IPS-18a (cell line): ENCODE measurements around the gene ULK3.

Experiments
- H3K27ac ChIP-seq: one replicate; pipeline ENCODE4 v1.5.1; 2013; ENCODE audit warnings: low read length
- H3K27me3 ChIP-seq: one replicate; pipeline ENCODE4 v1.6.1; 2013; ENCODE audit warnings: mild to moderate bottlenecking, low read length; ENCODE audit not compliant: control insufficient read depth, insufficient read depth
- H3K36me3 ChIP-seq: one replicate; pipeline ENCODE4 v1.6.1; 2013; ENCODE audit warnings: low read depth, low read length; ENCODE audit not compliant: control insufficient read depth
- H3K4me1 ChIP-seq: one replicate; pipeline ENCODE4 v1.6.1; 2013; ENCODE audit warnings: low read depth, low read length; ENCODE audit not compliant: control insufficient read depth
- H3K4me3 ChIP-seq: one replicate; pipeline ENCODE4 v1.5.1; 2013; ENCODE audit warnings: low read length
- H3K9ac ChIP-seq: one replicate; pipeline ENCODE4 v1.6.1; 2013; ENCODE audit warnings: mild to moderate bottlenecking, low read length, moderate library complexity
- H3K9me3 ChIP-seq: one replicate; pipeline ENCODE4 v1.6.1; 2013; ENCODE audit warnings: low read depth, low read length; ENCODE audit not compliant: control insufficient read depth

The ULK3 gene

DNA sequence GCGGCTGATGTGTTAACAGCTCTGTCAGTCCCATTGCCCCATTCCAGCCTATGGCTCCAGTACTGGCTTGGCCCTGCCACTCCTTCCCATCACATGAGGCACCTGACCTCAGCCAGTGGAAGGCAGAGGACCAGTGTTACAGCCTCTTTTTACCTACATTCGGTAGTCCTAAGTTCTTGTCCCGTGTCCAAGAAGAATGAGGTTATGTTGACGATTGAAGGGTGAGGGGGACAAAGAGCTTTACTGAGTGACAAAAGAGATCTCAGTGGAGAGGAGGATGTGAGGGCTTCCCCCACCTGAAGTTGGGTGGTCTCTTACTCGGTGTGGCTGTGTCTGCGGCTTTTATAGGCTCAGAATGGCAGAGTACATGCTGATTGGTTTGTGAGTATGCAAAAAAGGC, 39.6 kb upstream of the ULK3 start:
- no peak overlapping the region for H3K4me3 ChIP-seq
- no peaks in the 10 kb centered on the region for H3K36me3 ChIP-seq
- H3K27me3 ChIP-seq = no peaks in the 10 kb centered on the region
- H3K4me1 ChIP-seq = no peaks in the 10 kb centered on the region
- H3K9ac ChIP-seq = no peak overlapping the region
- H3K27ac ChIP-seq = no peak overlapping the region
- no peaks in the 10 kb centered on the region for H3K9me3 ChIP-seq

DNA sequence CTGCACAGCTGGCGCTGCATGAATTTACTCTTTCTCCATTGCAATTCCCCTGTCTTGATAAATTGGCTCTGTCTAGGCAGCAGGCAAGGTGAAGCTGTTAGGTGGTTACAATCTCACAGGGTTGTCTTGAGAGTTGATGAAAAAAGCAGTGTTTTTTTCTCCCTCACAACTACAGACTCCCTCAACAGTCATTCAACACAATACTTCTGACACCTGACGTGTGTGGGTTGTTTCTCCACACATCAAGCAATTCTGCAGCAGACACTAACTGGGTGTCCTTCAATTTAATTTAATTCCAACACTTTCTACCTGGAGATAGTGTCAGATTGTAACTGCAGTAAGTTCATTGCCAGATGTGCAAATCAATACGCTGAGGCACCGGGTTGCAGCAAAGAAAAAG, 35.3 kb upstream of the ULK3 start:
- H3K36me3 ChIP-seq = no peaks in the 10 kb centered on the region
- H3K9ac ChIP-seq = no peak overlapping the region
- H3K9me3 ChIP-seq = no peaks in the 10 kb centered on the region
- no peaks in the 10 kb centered on the region for H3K27me3 ChIP-seq
- H3K4me1 ChIP-seq = no peaks in the 10 kb centered on the region
- no peak overlapping the region for H3K4me3 ChIP-seq
- H3K27ac ChIP-seq = no peak overlapping the region

DNA sequence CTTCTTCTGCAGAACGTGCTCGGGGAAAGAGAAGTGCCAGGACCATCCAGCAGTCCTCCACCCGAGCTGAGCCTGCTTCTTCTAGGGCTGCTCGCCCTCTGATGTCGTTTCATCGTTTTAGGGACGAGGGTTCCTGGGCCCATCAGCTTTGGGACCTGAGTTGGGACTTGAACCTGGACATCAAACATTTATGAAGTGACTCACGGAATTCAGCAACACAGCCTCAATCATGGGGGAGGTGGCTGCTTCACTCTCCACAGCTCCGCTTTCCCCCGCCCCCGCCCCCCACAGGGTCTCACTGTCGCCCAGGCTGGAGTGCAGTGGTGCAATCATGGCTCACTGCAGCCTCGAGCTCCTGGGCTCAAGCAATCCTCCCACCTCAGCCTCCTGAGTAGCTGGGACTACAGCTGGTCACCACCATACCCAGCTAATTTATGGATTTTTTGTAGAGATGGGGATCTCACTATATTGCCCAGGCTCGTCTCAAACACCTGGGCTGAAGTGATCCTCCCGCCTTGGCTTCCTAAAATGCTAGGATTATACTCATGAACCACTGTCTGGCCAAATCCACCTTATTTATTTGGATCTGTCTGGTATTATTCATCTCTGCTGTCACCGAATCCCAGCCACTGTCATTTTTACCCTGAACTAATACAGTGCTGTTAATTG, 30.9 kb upstream of the ULK3 start:
- no peaks in the 10 kb centered on the region for H3K27me3 ChIP-seq
- no peaks in the 10 kb centered on the region for H3K36me3 ChIP-seq
- H3K4me3 ChIP-seq = peak overlapping the region; percentile 94
- no peaks in the 10 kb centered on the region for H3K4me1 ChIP-seq
- no peak overlapping the region for H3K27ac ChIP-seq
- no peaks in the 10 kb centered on the region for H3K9me3 ChIP-seq
- H3K9ac ChIP-seq = no peak overlapping the region

DNA sequence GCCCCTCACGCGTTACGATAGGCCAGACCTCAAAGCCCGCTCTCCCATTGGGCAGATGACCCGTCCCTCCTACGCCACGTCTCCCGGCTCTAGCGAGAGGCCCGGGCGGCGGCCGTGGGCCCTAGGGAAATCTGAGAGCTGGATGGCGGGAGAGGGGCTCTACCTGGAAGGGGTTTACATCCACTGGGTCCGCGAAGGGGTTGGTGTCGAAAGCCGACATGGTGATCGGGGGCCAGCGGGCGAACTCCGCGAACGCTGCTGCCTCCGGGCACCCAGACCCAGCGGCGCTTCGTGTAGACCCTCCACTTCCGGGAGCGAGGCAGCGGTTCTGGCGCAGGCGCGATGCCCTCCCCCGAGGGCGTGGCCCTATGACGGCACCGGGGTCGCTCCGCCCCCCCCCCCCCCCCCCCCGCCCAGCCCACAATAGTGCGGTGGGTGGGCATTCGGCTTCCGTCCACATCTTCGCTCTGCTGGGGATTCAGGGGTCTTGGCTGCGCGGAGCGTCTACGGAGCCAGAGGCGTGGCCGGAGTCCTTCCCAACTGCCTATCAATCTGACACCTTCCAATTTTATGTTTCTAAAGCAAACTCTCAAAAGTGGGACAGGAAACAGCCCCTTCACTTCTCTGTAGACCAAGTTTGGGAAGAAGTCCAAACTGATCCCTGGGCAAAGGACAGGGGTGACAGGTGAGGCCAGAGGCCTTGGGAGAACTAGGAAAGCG, 30.2 kb upstream of the ULK3 start, which contains the start of gene SCAMP2:
SCAMP2 (minus strand) TSS at position 330 of the 720 bp plus-strand sequence; CDS start at position 220, 110 bp downstream.
- Histone ChIP-seq H3K9ac (peak within 1 kb of the TSS; percentile 91), H3K27me3 (no peaks in the 10 kb centered on the region), H3K4me1 (no peaks in the 10 kb centered on the region), H3K36me3 (no peaks in the 10 kb centered on the region), H3K9me3 (no peaks in the 10 kb centered on the region), H3K4me3 (peak within 1 kb of the TSS; percentile 94), H3K27ac (peak within 1 kb of the TSS; percentile 53)

DNA sequence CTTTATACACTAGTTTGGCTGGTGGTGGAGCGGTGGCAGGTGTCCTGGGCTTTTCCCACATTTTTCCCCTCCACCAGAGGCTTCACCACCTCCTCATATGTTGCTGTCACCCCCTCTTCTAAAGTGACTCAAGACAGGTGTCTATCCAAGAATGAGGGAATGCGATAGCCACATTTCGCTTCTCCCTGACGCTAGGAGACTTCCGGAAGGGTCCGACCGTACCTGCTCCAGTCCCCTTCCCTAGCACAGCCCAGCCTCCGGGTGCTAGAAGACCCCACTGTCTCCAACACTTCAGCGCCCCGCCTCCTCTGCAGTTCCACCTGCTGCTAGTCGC, 29.7 kb upstream of the ULK3 start:
- Histone ChIP-seq H3K27me3 (no peaks in the 10 kb centered on the region), H3K4me1 (no peaks in the 10 kb centered on the region), H3K36me3 (no peaks in the 10 kb centered on the region), H3K9me3 (no peaks in the 10 kb centered on the region), H3K9ac (peak overlapping the region; percentile 91), H3K4me3 (peak overlapping the region; percentile 94), H3K27ac (peak overlapping the region; percentile 53)

DNA sequence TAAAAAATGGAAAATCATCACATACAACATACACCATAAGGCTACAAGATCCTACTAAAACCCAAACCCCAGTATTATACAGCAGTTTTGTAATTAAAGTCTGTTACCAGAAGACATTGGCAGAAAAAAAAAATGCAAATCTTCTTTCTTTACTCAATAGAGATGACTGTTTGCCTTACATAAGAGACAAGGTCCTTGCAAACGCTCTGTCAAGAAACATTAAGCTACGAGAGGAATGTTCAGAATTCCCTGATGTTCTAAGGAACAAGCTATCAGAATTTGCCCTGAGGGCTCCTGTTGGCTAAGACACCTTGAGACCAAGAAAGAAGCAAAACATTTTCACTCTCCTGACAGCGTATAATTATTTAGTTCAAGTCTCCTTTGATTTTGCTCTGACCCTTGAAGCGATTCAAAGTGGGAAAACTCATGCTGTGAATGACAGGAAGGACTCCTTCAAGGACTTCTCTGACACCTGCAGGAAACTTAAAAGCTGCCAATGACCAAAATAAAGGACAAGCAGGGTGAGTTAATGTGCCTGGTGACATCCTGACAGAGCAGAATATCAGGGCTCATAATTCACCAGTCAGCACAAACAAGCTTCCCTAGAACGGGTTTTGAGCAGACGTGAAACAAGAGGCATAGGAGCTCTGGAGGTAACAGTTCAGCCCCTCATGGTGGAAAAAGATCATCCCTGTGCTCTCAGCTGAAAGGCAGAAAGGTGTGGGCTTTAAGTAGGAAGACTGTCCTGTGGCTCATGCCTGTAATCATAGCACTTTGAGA, 27.7 kb upstream of the ULK3 start:
- Histone ChIP-seq H3K27me3 (no peaks in the 10 kb centered on the region), H3K9me3 (no peaks in the 10 kb centered on the region), H3K9ac (no peak overlapping the region), H3K27ac (no peak overlapping the region), H3K4me3 (no peak overlapping the region), H3K36me3 (no peaks in the 10 kb centered on the region), H3K4me1 (no peaks in the 10 kb centered on the region)

DNA sequence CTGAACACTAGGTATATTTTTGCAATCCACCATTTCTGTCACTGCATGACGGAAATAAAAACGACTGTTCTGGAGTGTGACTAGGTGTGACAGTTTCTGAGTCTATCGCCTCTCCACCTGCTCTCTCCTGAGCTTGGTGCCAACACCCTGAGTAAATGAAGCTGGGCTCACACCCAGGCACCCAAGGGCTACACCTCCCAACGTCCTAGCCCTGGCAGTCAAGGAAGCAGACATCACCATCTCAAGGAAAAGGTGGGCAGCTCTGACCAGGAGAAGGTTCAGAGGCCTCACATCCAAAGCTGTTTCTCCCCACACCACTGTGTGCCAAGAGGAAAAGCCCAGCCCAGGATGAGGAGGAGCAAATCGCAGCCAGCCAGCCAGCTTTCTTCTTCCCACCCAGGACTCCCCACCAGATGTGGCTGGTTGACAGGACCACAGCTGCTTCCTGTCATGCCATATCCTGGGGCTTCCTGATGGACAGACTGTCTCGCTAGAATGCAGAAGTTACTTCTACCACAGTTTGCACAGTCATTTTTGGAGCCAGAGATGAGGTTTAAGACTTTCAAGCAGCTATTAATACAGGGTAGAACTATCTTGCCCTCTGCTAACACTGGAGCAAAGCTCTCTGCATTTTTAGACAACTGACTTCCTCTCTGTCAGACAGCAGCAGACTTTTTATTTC, 26.9 kb upstream of the ULK3 start:
- Histone ChIP-seq H3K27ac (no peak overlapping the region), H3K27me3 (no peaks in the 10 kb centered on the region), H3K9ac (no peak overlapping the region), H3K36me3 (no peaks in the 10 kb centered on the region), H3K9me3 (no peaks in the 10 kb centered on the region), H3K4me1 (no peaks in the 10 kb centered on the region), H3K4me3 (no peak overlapping the region)

DNA sequence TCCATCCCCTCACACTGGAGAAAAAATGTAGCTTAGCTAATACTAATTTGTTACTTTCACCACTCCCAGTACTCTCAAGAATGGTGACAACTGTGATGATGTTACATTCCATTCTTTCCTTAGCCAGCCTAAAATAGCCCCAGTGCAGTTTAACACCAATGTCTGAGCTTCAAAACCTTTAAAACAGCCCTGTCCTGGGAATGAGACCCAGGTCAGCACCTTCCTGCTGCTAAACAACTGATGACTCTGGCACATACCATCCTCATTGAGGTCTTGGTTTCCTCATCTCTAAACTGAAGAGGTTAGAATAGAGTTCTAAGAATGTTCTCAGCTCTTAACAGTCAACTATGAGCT, 26.4 kb upstream of the ULK3 start:
- no peaks in the 10 kb centered on the region for H3K4me1 ChIP-seq

DNA sequence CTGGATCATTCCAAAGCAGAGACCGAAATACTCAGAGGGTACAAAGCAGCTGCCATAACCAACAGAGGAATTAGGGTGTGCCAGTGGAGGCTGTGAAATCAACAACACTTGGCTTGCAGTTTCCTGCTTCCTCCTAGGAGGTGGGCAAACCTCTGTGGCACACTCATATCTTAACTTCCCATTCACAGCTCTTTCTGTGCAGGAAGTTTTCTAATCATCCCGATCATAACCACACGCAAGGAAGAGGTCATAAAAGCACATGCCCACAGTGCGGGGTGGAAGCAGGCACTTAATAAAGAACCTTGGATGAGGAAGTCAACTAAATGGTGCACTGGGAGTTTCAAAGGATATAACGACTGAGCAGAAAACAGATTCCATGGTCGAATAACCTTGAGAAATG, 25.1 kb upstream of the ULK3 start:
- H3K9ac ChIP-seq = no peak overlapping the region
- H3K4me1 ChIP-seq = no peaks in the 10 kb centered on the region
- no peak overlapping the region for H3K27ac ChIP-seq

More for the DNA sequence above, 26.4 kb upstream of the ULK3 start:
- Histone ChIP-seq H3K27ac (no peak overlapping the region), H3K9ac (no peak overlapping the region), H3K4me3 (no peak overlapping the region), H3K27me3 (no peaks in the 10 kb centered on the region), H3K36me3 (no peaks in the 10 kb centered on the region), H3K9me3 (no peaks in the 10 kb centered on the region)

DNA sequence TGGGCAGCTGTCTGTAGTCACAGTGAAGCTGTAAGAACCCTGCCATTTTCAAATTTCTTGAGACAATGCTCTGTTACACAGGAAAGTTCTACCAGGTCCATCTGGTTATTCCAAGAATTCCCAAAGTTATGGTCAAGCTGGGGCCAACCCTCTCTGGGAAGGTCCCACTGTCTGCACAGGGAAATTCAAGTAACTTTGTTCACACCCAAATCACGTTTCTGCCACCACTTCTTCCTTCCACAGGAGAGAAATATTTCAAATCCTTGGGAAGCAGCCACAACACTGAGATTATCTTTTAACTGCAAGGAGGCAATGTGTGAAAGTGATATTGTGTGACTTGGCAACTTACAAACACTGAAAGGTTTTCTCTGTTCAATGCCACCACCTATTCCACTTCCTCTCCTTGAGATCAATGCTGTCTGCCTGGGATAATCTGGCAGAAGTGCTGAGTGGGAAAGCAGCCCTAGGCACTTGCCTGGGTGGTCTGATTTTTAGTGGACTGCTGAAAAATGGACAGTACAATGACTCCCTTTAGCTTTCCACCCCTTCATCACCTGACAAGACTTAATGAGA, 24.6 kb upstream of the ULK3 start:
- Histone ChIP-seq H3K4me1 (no peaks in the 10 kb centered on the region), H3K4me3 (no peak overlapping the region), H3K9ac (no peak overlapping the region), H3K36me3 (no peaks in the 10 kb centered on the region), H3K27ac (no peak overlapping the region), H3K27me3 (no peaks in the 10 kb centered on the region), H3K9me3 (no peaks in the 10 kb centered on the region)

More for the DNA sequence above, 25.1 kb upstream of the ULK3 start:
- Histone ChIP-seq H3K4me3 (no peak overlapping the region), H3K36me3 (no peaks in the 10 kb centered on the region), H3K9me3 (no peaks in the 10 kb centered on the region), H3K27me3 (no peaks in the 10 kb centered on the region)

DNA sequence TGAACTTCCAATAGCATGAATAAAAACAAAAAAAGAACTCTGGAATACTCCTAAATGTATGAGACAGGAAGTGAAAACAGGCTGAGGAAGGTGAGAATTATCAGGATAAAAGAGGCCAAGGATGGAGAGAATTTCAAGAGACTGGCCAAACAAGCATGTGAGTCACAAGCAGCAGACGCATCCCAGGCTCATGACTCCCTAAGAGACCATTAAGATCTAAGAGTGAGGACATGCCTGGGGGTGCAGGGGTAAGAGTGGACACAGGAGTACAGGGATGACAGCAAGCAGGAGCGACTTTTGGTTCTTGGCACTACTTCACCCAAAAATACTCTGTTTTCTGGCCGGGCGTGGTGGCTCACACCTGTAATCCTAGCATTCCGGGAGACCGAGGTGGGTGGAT, 23.1 kb upstream of the ULK3 start:
- H3K27ac ChIP-seq = no peak overlapping the region
- H3K27me3 ChIP-seq = no peaks in the 10 kb centered on the region
- H3K4me1 ChIP-seq = no peaks in the 10 kb centered on the region
- H3K4me3 ChIP-seq = no peak overlapping the region
- H3K9ac ChIP-seq = no peak overlapping the region
- H3K9me3 ChIP-seq = no peaks in the 10 kb centered on the region
- H3K36me3 ChIP-seq = no peaks in the 10 kb centered on the region
